ENCODE results near the gene ITPK1.

The ITPK1 gene

DNA sequence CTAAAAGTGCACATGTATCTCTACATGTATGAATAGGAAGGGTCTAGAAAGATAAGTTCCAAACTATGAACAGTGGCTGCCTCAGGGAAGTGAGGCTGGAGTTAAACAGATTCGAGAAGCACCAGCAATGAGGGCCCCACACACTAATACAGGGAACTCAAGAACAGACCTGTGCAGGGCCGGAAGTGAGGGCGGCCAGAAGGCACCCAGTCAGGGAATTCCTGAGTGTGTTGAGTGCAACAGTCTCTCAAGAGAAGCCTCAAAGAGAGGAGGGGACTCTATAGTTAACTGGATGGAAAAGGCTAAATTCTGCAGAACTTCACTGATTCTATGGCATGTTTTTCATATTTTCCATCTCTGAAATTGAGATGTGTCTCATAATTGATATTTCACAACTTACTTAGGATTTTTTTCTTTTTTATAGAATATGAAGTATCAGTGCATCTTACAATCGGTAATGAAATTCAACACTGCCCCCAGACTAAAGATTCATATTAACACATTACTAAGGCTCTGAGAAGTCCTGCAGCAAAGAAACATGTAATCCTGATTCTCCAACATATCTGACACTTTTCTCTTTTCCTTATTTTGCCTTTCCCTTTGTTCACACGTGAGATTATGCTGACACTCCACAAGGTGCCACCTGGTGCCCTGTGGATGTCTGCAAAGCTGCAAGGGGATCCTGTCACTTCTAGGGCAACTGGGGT, 131.5 kb downstream of the ITPK1 start:
- no peak for DNase-seq (ENCODE audit: insufficient read length, low spot score)
- no peak for FAIRE-seq
- TF ChIP-seq SPI1 (IDR thresholded peaks at IDR 0.05; ENCODE audit: low read depth, low read length) (no peak), TAF1 (IDR thresholded peaks at IDR 0.05; ENCODE audit: low read depth, low read length) (no peak), PAX5 (IDR thresholded peaks at IDR 0.05; ENCODE audit: insufficient read depth, low read length, severe bottlenecking) (no peak), POLR2AphosphoS5 (IDR thresholded peaks at IDR 0.05; ENCODE audit: low read depth, low read length) (no peak), POU2F2 (IDR thresholded peaks at IDR 0.05; ENCODE audit: low read depth, low read length) (no peak), POLR2A (IDR thresholded peaks at IDR 0.05; ENCODE audit: low read depth, low read length) (no peak)

DNA sequence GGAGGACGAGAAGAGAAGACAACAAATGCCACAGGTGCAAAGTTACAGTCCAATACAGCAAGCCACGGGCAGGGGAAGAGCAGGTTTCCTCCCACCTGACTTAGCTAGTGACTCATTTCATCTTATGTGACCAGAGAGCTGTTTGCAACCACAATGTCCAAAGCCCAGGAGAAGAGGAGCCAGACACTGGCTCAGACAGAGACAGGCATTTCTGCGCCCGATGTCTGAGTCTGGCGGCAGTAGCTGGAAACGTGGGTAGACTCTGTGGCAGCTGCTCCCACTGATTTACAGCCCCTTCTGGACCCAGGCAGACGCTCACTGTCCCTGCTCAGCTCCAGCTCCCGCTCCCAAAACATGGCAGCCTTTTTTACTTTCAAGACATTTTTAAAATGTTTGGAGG, 132.8 kb downstream of the ITPK1 start:
- TF ChIP-seq SPI1 (IDR thresholded peaks at IDR 0.05; ENCODE audit: low read depth, low read length), result no peak
- TF ChIP-seq POU2F2 (IDR thresholded peaks at IDR 0.05; ENCODE audit: low read depth, low read length), result no peak
- TF ChIP-seq PAX5 (IDR thresholded peaks at IDR 0.05; ENCODE audit: insufficient read depth, low read length, severe bottlenecking), result no peak
- TF ChIP-seq POLR2AphosphoS5 (IDR thresholded peaks at IDR 0.05; ENCODE audit: low read depth, low read length), result no peak
- no peak for TF ChIP-seq TAF1 (IDR thresholded peaks at IDR 0.05; ENCODE audit: low read depth, low read length)
- no peak for TF ChIP-seq POLR2A (IDR thresholded peaks at IDR 0.05; ENCODE audit: low read depth, low read length)
- no peak for DNase-seq (ENCODE audit: insufficient read length, low spot score)
- FAIRE-seq, result no peak

DNA sequence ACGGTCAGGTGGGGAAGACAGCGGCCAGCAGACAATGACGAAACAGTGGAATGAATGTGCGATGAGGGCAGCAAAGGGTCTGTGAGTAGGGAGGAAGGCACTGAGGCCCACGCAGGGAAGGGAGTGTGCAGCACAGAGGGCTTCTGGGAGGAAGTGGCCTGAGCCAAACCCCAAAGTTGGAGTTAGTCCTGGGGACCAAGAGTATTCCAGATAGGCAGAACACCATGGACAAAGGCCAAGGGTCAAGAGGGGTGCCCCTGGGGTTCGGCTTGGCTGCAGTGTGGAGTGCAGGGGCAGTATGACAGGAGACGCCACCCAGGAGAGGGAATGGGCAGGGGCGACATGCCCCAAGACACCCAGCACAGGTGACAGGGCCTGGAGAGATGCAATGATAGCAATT, 134.0 kb downstream of the ITPK1 start:
- no peak for TF ChIP-seq TAF1 (IDR thresholded peaks at IDR 0.05; ENCODE audit: low read depth, low read length)
- no peak for TF ChIP-seq SPI1 (IDR thresholded peaks at IDR 0.05; ENCODE audit: low read depth, low read length)
- no peak for TF ChIP-seq POU2F2 (IDR thresholded peaks at IDR 0.05; ENCODE audit: low read depth, low read length)
- TF ChIP-seq POLR2AphosphoS5 (IDR thresholded peaks at IDR 0.05; ENCODE audit: low read depth, low read length), result no peak
- TF ChIP-seq PAX5 (IDR thresholded peaks at IDR 0.05; ENCODE audit: insufficient read depth, low read length, severe bottlenecking), result no peak
- no peak for TF ChIP-seq POLR2A (IDR thresholded peaks at IDR 0.05; ENCODE audit: low read depth, low read length)

DNA sequence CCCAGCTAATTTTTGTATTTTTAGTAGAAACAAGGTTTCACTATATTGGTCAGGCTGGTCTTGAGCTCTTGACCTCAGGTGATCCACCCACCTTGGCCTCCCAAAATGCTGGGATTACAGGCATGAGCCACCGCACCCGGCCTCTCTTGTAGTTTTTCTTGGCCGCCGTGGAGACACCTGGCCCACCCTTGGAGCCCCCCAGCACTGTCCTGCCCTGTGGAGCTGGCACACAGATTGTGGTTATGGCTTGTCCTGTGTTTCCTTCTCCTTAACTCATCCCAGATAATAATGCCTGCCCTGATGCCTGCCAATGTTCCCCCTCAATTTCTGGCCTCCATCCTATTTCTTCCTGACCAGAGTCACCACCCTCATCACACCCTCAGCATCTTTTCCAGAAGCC, 134.9 kb downstream of the ITPK1 start:
- TF ChIP-seq PAX5 (IDR thresholded peaks at IDR 0.05; ENCODE audit: insufficient read depth, low read length, severe bottlenecking), result no peak
- TF ChIP-seq POLR2A (IDR thresholded peaks at IDR 0.05; ENCODE audit: low read depth, low read length), result no peak
- TF ChIP-seq POLR2AphosphoS5 (IDR thresholded peaks at IDR 0.05; ENCODE audit: low read depth, low read length), result no peak
- no peak for TF ChIP-seq SPI1 (IDR thresholded peaks at IDR 0.05; ENCODE audit: low read depth, low read length)
- no peak for TF ChIP-seq POU2F2 (IDR thresholded peaks at IDR 0.05; ENCODE audit: low read depth, low read length)
- no peak for TF ChIP-seq TAF1 (IDR thresholded peaks at IDR 0.05; ENCODE audit: low read depth, low read length)
- FAIRE-seq (no peak), DNase-seq (ENCODE audit: insufficient read length, low spot score) (no peak)

More for the DNA sequence above, 134.0 kb downstream of the ITPK1 start:
- DNase-seq (ENCODE audit: insufficient read length, low spot score) (no peak), FAIRE-seq (no peak)

DNA sequence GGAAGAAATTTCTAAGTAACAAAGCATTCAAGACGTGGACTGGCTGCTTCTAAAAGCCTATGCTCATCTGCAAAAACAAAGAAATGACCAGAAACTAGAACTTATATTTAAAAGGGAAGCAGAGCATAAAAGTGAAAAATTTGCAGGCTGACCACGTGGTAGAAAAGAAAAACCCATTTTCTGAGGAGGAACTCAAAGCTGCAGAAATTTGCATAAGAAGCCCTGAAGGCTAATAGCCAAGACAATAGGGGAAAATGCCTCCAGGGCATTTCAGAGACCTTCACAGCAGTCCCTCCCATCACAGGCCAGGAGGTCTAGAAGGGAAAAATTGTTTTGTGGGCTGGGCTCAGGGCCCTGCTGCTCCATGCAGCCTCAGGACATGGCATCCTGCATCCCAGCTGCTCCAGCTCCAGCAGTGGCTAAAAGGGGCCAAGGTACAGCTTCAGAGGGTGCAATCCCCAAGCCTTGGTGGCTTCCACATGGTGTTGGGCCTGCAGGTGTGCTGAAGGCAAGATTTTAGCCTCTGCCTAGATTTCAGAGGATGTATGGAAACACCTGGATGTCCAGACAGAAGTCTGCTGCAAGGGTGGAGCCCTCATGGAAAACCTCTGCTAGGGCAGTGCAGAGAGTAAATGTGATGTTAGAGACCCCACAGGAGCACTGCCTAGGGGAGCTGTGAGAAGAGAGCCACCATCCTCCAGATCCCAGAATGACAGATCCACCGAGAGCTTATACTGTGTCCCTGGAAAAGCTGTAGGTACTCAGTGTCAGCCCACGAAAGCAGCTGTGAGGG, 137.3 kb downstream of the ITPK1 start:
- FAIRE-seq, result no peak
- TF ChIP-seq TAF1 (IDR thresholded peaks at IDR 0.05; ENCODE audit: low read depth, low read length) (no peak), POU2F2 (IDR thresholded peaks at IDR 0.05; ENCODE audit: low read depth, low read length) (no peak), POLR2AphosphoS5 (IDR thresholded peaks at IDR 0.05; ENCODE audit: low read depth, low read length) (no peak), SPI1 (IDR thresholded peaks at IDR 0.05; ENCODE audit: low read depth, low read length) (no peak), POLR2A (IDR thresholded peaks at IDR 0.05; ENCODE audit: low read depth, low read length) (no peak), PAX5 (IDR thresholded peaks at IDR 0.05; ENCODE audit: insufficient read depth, low read length, severe bottlenecking) (no peak)
- DNase-seq (ENCODE audit: insufficient read length, low spot score), result no peak

DNA sequence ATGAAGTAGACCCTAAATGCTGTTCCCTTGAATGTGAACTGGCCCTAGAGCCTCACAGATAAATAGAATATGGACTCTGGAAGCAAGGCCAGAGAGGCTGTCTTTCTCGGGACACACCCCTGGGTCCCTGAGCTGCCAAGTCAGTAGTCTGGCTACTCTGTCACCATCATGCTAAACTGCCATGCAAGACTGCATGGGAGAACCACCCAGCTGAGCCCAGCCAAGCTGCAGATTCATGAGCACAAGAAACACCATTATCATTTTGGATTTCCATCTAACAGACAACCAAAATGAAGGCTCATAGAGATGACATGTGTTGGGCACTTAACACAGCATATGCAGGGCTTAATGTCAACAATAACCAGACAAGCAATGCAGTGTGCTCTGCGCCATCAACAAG, 139.5 kb downstream of the ITPK1 start:
- FAIRE-seq (no peak), DNase-seq (ENCODE audit: insufficient read length, low spot score) (no peak)
- TF ChIP-seq POLR2AphosphoS5 (IDR thresholded peaks at IDR 0.05; ENCODE audit: low read depth, low read length) (no peak), TAF1 (IDR thresholded peaks at IDR 0.05; ENCODE audit: low read depth, low read length) (no peak), POLR2A (IDR thresholded peaks at IDR 0.05; ENCODE audit: low read depth, low read length) (no peak), SPI1 (IDR thresholded peaks at IDR 0.05; ENCODE audit: low read depth, low read length) (no peak), PAX5 (IDR thresholded peaks at IDR 0.05; ENCODE audit: insufficient read depth, low read length, severe bottlenecking) (no peak), POU2F2 (IDR thresholded peaks at IDR 0.05; ENCODE audit: low read depth, low read length) (no peak)

DNA sequence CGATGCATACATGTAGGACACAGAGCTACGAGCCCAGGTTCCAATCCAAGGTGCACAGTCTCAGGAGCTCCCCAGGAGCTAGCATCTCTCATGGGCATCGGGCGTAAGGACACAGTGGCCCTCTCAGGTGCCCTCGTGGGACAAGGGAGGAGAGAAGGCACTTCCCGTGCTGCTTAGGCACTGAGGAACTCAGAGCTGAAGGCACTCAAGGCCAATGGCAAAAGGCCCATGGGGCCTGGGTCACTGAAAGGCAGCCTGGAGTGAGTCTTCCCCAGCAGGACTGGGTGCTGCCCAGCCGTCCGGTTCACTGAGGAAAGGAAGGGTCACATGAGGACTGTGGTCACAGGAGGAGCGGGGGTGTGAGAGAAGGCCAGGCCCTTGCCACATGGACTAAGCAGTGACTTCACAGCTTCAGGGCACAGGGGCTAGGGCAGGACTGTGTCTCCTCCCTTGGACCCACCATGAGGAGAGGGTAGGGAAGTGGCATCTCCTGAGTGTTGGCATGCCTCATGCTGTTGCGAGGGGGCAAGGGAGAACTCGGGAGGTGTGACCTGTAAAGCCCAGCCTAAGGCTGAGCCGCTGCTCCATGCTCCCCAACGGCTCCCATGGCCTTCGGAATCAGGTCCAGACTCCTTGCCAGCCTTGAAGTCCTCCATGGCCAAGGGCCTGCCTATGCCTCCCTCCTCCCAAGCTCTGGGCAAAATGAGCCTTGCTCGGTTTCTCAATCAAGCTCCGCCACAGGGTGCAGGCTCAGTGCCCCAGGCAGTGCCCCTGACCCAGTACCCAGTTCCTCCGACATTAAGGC, 141.0 kb downstream of the ITPK1 start:
- FAIRE-seq (no peak), DNase-seq (ENCODE audit: insufficient read length, low spot score) (no peak)
- TF ChIP-seq TAF1 (IDR thresholded peaks at IDR 0.05; ENCODE audit: low read depth, low read length) (no peak), SPI1 (IDR thresholded peaks at IDR 0.05; ENCODE audit: low read depth, low read length) (no peak), POLR2A (IDR thresholded peaks at IDR 0.05; ENCODE audit: low read depth, low read length) (no peak)

DNA sequence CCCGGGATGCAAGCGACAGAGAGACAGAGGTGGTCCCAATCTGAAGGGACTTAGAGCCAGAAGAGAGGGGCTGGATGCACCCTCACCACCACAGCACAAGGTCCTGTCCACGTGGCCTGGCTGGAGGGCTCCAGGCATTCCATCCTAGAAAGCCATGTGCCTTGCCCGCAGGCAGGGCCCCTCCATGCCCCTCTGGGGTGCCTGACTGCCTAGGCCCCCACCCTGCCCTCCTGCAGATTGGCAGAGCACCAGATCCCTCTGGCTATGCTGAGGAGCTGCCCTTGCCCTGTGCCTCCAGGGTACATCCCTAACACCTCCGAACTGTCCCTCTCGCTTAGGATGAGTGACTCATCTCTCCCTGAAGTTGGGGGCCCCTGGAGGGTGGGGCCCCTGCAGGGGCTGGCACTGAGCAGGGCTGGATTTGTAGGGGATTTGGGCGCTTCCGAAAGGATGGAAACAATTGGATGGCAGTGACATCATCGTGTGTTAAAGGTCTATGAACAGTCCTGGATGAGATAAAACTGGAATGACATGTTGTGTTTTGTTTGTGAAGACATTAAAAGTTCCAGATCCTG, 141.8 kb downstream of the ITPK1 start:
- DNase-seq (ENCODE audit: insufficient read length, low spot score), result no peak
- no peak for FAIRE-seq
- TF ChIP-seq POLR2A (IDR thresholded peaks at IDR 0.05; ENCODE audit: low read depth, low read length), result no peak
- no peak for TF ChIP-seq SPI1 (IDR thresholded peaks at IDR 0.05; ENCODE audit: low read depth, low read length)
- no peak for TF ChIP-seq POU2F2 (IDR thresholded peaks at IDR 0.05; ENCODE audit: low read depth, low read length)

DNA sequence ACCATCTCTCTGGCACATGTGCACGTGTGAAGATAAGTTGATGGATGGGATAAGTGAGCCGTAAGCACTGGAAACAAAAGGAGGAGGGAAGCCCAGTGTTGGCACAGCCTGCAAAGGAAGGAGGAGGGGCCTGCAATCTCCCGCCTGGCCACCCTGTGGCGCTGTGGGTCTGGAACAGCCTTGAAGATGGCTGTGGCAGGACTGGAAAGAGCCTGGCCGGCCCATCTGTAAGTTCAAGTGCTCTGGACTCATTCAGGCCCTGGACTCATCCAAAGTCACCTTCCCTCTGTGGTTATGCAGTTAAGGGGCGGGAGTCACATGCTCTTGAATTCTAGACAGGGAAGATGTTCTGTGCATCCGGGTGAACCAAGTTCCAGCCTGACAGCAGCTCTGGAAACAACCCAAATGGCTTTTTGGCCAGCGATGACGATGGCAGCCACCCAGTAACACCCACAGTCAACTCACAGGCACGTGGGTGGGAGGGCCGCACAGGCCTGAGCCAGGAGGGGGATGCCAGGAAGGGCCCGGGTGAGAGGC, 142.4 kb downstream of the ITPK1 start:
- FAIRE-seq, result no peak
- no peak for TF ChIP-seq TAF1 (IDR thresholded peaks at IDR 0.05; ENCODE audit: low read depth, low read length)
- no peak for DNase-seq (ENCODE audit: insufficient read length, low spot score)
